Stimulated activated CD4-positive, alpha-beta T cell treated with anti-CD3 and anti-CD28 coated beads, TNF-alpha, amount 100 ng/mL, for 48 hours (primary cell): Measurements from ENCODE around the gene ALKBH6.
A peak's percentile ranks its signal among the peaks of the same experiment; 100 is the strongest.
"Not testable (repeated sequence)": the region's sequence is repeated elsewhere in the genome, so short reads cannot be mapped to it uniquely, and the experiment has no call there.

Experiments
- DNase-seq, 3 donors: peaks; one replicate each; pipeline ENCODE4 v3.0.0-alpha.2; 2020; ENCODE audit warnings: low read depth in 3 of 3

Gene ALKBH6

DNA sequence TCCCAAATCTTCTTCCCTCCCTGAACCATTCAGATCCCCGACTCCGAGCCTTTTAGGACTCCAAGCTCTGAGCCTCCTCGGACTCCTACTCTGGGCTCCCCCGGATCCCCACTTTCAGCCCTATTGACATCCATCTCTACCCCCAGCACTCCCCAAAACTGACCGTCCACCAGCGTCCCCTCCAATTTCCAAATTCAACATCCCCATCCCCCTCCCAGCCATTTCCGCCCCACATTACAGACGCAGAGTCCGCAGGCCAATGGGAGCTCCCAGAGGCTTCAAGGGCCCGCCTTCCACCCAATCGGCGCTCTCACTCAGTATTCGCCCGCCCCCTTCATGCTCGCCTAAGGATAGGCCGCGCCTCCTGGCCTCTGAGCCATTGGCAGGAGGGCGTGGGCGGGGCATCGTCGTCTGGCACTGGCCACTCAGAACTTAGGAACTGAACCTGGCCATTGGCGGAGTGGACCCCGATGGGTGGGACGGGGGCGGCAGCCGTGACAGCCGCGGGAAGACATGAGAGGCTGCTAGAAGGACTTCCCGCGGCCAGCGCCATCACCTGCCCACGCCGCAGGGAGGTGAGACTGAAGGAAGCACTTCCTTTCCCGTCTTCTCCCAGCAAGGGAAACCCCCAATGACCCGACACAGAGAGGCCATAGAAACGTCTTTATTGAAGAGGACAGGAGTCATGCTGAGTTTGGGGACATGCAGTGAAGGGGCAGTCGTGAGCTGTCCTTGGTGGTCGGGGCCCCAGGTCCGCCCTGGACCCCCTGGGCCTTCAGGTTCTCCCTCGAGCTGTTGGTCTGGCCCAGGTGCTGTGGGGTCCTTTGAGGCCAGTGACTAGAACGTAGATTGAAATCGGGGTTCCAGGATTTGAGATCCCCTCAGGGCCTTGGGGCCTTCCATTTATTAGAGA, at the start of gene ALKBH6:
Gene ALKBH6, minus strand, starts transcription at position 202 of the 913 bp plus-strand sequence. CDS start 816 bp downstream, outside the sequence.
- peak; percentile 100 for DNase-seq

DNA sequence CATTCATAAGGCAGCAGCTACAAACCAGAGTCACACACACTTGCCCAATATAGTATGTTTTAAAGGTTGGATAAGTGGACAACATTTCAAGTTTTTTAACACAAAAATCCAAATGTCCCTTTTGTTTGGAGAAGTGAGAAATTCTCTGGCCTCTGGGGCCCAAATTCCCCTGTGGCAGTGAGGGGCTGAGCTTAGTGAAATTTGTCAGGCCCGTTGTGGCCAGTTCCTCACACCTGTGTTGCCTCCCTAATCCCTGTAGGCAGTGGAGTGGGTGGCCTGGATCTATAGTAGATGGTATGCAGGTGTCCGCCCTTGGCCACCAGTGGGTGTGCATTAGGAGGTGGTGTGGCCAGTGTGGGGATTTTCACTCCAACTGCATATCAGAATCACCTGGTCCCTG, 47.4 kb upstream of the ALKBH6 start:
- no peak for DNase-seq

DNA sequence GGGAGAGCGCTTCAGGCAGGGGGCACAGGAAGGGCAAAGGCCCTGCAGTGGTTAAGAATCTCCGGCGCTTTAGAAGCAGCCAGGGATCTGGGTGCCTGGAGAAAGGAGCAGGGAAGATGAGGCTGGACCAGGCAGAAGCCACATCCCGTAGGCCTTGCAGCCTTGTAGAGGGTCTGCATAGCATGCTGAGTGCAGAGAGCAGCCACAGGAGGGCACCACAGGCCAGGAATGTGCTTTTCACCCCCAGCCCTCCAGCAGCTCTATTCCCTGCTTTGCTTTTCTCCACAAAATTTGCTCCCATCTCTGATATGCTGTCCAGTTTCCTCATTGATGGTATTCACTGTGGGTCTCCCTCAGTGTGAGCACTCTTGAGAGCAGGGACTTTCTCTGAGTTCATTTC, 46.4 kb upstream of the ALKBH6 start:
- no peak for DNase-seq

DNA sequence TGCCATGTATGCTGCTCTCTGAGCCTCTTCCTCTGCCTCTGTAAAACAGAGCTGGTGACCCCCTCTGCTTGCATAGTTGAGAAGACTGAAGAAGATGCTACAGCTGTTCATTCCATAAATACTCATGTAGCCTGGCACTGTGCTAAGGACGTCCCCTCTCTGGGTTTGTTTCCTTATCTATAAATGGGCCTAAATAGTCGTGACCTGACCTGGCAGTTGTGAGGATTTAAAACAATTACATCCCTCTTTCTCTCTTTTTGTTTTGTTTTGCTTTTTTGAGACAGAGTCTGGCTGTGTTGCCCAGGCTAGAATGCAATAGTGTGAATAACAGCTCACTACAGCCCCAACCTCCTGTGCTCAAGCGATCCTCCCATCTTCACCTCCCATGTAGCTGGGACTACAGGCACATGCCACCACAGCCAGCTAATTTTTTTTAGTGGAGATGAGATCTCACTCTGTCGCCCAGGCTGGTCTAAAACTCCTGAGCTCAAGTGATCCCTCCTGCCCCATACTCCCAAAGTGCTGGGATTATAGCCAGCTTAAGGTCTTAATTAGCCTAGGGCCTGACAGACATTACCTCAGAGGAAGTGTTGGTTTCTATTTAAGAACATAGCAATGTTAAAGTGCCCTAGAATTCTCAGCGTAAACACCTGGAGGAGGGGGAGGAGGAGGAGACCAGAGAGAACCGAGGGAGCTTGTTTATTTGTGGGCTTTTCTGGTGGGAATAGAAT, 45.3 kb upstream of the ALKBH6 start:
- DNase-seq, result no peak

DNA sequence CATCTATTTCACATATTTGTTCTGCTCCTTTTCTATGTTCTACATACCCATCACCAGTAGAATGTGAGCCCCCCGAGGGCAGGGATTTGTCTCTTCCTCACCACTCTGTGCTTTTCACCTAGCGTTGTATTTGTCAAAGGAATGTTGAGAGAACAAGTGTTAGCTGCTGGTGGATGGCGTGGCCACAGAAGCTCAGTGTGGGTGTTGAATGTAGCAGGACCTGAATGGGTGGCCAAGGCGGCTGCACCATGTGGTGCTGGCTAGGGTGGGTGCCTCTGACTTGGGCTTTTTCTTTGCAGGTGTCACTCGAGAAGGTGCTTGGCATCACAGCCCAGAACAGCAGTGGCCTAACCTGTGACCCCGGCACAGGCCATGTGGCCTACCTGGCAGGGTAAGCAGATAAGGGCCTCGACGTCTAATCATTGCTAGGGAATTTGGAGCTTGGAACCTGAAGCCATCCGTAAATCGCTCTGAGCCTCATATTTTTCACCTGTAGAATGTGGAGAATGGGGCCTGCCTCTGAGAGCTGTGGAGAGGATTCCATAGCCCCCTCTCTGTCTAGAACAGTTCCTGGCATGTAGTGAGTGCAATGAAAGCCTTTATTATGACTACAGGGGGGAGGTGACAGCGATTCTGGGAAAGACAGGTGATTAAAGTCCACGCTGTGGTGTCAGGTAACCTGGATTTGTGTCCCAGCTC, 44.6 kb upstream of the ALKBH6 start:
- DNase-seq, result no peak

DNA sequence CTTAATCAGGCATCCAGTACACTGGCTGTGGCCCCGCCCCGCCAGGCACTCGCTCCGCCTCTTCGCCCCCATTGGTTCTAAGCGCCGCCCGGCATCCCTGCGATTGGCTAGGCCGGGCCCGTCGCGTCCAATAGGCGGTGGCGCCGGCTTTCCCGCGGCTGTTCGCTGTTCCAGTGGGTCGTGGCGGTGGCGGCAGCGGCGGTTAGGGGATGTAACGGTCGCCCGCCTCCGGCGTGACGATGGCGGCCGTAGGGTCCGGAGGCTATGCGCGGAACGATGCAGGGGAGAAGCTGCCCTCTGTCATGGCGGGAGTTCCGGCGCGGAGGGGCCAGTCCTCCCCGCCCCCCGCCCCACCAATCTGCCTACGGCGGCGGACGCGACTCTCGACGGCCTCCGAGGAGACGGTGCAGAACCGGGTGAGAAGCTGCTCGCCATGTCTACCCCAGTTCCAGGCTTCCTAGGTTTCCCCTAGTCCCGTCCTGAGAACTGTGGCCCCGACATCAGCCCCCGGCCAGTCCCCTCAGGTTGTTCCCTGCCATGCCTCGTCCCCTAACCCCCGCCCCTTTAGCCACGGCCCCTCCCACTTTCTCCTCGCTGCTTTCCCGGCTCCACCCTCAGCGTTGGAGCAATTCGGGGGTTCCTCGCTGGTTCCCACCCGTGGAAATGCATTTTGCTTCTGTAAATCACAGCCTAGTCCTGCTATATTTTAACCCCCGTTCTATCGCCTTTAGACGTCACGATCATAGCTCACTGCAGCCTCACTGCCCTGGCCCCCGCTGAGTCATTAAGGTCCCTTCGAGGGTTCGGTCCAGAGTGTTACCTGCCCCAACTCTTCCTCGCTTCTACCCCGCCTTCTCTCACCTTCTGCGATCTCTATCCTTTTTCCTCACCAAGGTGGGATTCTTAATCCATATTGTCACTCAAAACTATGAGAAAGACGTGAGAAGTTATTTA, 41.0 kb upstream of the ALKBH6 start, which contains the start of gene WDR62:
Gene WDR62, plus strand, starts transcription at position 165 of the 954 bp plus-strand sequence. Its CDS starts 75 bp downstream, at position 240.
- DNase-seq, result peak; percentile 90 to 94 (median 92)

DNA sequence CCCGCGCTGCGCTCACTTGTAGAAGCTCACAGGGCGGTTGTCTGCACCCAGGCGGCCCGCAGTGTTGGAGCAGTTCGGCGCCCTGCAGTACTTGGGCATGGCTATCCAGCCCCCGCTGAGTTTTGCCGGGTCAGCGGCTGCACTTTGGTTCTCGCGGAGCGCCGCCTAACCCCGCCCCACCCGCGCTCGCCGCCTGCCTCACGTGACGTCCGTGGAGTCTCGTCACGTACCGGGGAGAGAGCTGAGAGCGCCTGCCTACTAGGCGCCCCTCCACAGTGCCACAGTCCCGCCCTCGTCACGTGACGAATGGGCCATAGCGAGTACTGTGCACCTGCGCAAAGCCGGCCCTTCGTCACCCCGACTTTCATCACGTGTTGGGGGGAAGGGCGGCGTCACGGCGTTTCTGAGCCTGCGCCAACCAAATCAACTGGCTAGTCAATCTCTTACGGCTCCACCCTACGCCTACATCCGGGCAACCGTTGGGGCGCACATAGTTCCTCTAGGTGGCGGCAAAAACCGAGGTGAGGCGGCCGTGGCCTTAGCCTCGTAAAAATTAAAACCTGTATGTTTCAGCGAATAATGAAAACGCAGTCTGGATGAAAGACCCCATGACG, 40.2 kb upstream of the ALKBH6 start, which contains the start of gene THAP8:
Gene THAP8, minus strand, starts transcription at position 167 of the 614 bp plus-strand sequence. Its CDS starts 68 bp downstream, at position 99.
- DNase-seq, result peak; percentile 99

DNA sequence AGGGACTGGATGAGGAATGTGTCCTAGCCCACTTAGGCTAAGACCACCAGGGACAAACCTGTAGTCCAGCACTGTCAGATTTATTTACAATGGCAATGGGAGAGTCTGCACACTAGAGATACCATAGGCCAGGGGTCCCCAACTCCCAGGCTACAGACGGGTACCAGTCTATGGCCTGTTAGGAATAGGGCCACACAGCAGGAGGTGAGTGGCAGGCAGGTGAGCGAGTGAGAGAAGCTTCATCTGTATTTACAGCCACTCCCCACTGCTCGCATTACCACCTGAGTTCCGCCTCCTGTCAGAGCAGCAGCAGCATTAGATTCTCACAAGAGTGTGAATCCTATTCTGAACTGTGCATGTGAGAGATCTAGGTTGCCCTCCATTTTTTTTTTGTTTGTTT, 37.6 kb upstream of the ALKBH6 start:
- no peak for DNase-seq

DNA sequence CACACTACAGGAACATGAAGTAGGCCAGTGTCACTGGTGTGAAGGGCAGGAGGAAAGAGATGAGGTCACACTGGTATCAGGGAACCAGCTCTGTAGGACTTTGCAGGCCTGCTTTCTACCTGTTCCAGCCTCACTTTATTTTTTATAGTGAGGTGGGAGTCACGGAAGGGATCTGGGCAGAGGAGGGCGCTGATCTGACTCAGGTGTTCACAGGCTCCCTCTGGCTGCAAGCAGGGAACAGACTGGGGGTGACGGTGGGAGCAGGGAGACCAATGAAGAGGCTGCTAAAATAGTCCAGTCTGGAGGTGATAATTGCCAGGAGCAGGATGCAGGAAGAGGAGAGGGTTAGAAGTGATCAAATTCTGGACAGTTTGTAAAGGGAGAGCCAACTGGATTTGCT, 37.2 kb upstream of the ALKBH6 start:
- no peak for DNase-seq

DNA sequence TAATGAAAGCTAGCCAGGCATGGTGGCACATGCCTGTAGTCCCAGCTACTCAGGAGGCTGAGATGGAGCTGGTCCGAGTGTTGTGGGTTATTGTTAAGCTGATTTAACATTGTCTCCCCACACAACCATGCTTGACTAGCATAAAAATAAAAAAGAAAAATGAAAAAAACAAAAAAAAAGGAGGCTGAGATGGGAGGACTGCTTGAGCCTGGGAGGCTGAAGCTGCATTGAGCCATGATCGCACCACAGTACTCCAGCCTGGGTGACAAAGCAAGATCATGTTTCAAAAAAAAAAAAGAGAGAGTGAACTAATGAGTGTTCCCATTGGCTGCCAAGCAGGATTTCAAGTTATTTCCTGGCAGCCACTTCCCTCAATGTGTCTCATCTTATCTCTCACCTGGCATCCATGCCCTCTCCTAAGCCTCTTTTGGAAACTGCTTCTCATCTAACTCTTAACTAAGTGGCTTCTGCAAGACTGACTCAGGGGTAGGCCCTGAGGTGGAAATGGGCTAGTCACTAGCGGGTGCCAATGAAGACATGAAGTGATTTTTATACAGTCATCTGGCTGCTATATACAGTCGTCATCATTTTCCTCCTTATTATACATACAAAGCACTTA, 35.2 kb upstream of the ALKBH6 start:
- no peak for DNase-seq

DNA sequence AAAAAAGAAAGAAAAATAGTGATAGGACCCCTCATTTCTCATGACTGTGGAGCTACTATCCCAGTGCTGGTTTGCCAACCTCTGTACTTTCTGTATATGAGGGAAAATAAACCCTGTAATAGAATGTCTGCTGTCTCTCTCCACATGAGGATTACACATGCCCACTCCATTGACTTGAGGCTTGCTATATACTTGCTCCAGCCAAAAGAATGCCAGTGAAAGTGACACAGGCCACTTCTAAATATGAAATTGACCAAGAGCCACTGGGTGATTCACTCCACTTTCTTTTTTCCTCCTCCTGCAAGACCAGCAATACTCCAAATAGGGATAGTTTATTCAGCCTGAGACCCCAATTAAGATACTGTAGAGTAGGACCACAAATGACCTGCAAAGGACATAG, 33.8 kb upstream of the ALKBH6 start:
- no peak for DNase-seq

DNA sequence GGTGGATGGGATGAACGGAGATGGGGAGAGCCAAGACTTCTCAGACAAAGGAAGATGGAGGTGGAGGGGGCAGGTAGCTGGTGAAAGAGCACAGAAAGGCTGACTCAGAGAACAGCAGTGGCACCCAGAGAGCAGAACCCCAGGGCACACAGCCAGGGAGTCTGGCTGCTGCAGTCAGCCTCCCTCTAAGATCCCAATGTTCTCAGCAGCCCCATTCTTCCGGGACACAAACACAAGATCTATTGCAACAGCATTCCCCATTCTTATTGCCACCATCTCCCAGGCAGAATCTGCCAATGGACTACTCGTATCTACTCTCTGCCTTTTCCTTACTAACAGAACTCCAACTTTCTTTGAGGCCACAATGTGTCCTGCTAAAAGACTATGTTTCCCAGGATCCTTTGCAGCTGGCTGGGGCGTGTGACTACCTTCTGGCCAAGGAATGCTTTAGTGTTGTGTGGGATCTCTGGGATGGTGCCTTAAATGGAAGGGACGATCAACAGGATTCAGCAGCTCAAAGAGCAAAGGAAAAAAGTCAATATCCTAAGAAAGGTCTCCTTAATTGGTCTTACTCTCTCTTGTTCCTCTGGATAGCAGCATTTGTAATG, 32.5 kb upstream of the ALKBH6 start:
- DNase-seq, result no peak

DNA sequence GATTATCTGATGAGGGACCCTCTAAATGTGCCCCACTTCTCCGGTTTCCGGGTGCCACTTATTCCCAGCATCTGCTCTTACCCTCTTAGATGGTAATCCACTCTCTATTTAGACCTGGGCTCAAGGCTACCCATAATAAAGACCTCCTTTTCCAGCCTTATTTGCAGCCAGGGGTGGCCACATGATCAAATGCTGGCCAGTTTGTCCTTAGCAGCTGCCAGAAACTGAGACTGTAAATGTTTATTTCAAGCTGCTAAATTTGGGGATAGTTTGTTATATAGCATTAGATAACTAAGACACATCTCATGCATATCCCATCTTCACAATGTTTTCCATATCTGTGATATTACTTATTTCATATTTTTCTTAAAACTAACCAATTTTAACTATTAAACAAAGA, 29.9 kb upstream of the ALKBH6 start:
- no peak for DNase-seq

DNA sequence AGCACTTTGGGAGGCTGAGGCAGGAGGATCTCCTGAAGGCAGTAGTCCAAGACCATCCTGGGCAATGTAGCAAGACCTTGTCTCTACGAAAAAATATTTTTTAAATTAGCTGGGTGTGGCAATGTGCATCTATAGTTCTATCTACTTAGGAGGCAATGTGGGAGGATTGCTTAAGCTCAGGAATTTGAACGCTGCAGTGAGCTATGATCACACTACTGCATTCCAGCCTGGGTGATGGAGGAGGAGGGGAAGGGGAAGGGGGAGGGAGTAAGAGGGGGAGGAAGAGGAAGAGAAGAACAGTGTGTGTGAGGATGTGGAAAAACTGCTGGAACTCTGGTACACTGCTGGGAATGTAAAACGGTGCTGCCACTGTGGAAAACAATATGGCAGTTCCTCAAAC, 27.8 kb upstream of the ALKBH6 start:
- no peak for DNase-seq

DNA sequence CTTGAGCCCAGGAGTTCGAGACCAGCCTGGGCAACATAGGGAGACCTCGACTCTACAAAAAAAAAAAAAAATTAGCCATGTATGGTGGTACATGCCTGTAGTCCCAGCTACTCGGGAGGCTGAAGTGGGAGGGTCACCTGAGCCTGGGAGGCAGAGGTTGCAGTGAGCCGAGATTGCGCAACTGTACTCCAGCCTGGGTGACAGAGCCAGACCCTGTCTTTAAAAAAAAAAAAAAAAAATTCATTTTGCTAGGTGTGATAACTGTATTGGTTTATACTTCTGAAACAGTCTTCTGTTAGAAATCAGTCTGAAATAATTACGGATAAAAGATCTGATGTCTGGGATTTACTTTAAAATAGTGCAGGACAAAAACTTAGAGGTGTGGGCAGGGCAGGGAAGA, 27.1 kb upstream of the ALKBH6 start:
- not testable (repeated sequence) for DNase-seq

DNA sequence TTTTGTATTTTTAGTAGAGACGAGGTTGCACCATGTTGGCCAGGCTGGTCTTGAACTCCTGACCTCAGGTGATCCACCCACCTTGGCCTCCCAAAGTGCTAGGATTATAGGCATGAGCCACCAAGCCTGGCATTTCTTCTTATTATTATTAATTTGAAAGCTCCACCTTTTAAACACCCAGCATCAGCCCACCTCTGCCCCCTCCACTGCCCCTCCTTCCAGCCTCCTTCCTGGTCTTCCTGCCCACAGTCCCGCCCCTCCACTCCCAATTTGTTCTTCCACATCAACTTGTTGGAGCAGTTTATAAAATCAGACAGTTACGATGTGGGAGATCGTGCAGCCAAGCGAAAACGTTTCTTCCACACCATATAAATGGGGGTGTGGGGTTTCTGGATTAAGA, 26.5 kb upstream of the ALKBH6 start:
- DNase-seq, result no peak

DNA sequence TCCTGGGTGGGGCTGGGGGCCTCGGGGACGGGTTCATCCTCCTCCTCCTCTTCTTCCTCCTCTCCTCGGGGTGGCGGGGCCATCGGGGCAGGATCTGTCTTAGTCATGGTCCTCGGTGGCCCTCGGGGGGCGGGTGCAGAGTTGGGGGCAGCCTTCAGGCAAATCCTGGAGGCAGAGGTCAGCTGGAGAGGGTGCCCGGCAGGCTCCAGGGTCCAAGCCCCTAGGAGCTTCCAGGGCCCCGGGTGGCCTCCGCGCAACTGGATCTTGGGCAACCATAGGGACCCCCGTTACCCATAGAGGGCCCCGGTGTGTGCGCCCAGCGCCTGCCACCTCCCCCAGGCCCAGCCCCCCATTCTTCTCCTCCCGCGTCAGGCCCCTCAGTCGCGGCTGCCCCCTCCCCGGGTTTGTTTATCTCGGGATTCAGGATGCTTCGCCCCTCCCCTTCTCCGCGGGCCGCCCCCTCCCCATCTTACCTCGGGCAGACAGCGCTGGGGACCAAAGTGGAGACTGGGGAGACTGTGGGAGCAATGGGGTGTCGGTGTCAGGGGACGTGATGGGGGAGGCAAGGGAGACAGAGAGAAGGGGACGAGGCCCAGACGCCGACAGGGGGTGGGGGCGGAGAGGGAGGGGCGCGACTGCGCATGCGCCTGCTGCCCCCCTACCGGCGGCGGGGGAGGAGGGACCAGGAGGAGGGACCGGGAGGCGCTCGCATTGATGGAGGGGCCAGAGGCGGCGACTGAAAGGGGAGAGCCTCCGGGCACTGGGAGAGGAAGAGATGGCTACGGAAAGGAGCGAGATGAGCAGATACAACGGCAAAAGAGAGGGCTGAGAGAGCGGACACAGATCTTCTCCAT, 18.5 kb upstream of the ALKBH6 start, which contains the start of gene CLIP3:
Gene CLIP3, minus strand, starts transcription at position 623 of the 854 bp plus-strand sequence. Its CDS starts 516 bp downstream, at position 107.
- peak in 1 of 3 donors; percentile 30 for DNase-seq

DNA sequence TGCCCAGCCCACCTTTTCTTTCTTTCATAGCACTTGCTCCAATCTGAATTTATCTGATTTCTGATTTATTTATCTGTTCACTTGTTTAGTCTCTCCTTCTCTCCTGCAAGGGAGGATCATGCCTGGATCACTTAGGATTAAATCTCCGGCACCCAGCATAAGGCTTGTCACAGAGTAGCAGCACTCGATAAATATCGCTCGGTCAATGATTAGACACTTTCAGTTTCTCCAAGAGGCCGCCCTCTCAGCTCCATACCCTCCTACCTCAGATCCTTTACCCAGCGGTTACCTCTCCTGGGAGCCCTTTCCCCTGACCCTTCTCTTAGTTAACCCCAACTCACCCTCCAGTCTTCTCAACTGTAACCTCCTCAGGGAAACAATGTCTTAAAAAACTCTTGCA, 17.3 kb upstream of the ALKBH6 start:
- no peak for DNase-seq
